Esophagus muscularis mucosa (tissue), 4 donors: ENCODE measurements around the gene FAM83F. TPM values are rescaled to one million over a fixed set of nuclear protein-coding genes. Genes with fewer than 3 reads are reported as not detected.

Experiments used
- DNase-seq: peaks from one replicate; pipeline ENCODE4 v3.0.0-alpha.2; 2017; ENCODE audit errors: extremely low spot score
- H3K27ac ChIP-seq, 4 donors: fragments of 200-600 bp; sonication (generic); replicated peaks in 1 of 4; 1 replicate in 3 of 4; 2 replicates in 1 of 4; pipeline ENCODE4 v1.5.1; 2016 to 2019; ENCODE audit warnings: mild to moderate bottlenecking in 1 of 4
- H3K27me3 ChIP-seq, 4 donors: fragments of 200-600 bp; sonication (generic); one replicate each; pipeline versions ENCODE4 v1.5.1 to v1.6.0; 2016 to 2019
- H3K36me3 ChIP-seq, 4 donors: fragments of 200-600 bp; sonication (generic); one replicate each; pipeline ENCODE4 v1.5.1; 2016 to 2019
- H3K4me1 ChIP-seq, 4 donors: fragments of 200-600 bp; sonication (generic); one replicate each; pipeline ENCODE4 v1.5.1; 2016 to 2019
- H3K4me3 ChIP-seq, 4 donors: fragments of 200-600 bp; sonication (generic); 1 replicate in 2 of 4; 2 replicates in 2 of 4; pipeline ENCODE4 v1.5.1; 2016 to 2019; ENCODE audit warnings: mild to moderate bottlenecking in 4 of 4, moderate library complexity in 1 of 4
- H3K9me3 ChIP-seq, 4 donors: fragments of 200-600 bp; sonication (generic); 1 replicate in 3 of 4; 2 replicates in 1 of 4; pipeline ENCODE4 v1.5.1; 2016 to 2019
- EP300 ChIP-seq: sonication (generic); formaldehyde crosslinking; IDR thresholded peaks from one replicate; pipeline ENCODE4 v1.6.1; 2017; ENCODE audit warnings: antibody characterized with exemption
- POLR2A ChIP-seq: fragments of 450-650 bp; IDR thresholded peaks from one replicate; pipeline ENCODE4 v1.6.1; 2017; ENCODE audit warnings: antibody characterized with exemption, moderate library complexity, mild to moderate bottlenecking, low read depth
- POLR2AphosphoS5 ChIP-seq, 2 donors: sonication (generic); formaldehyde crosslinking; IDR thresholded peaks; one replicate each; pipeline ENCODE4 v1.6.1; 2017; ENCODE audit warnings: antibody characterized with exemption in 2 of 2
- WGBS: methylation state at CpG from one replicate; pipeline ENCODE4 v1.1.5; 2018; 5-methylcytosine and 5-hydroxymethylcytosine counted together
- intact Hi-C: fragments of 100-400 bp; cut with DNase I; formaldehyde crosslinking; loops from one replicate; pipeline ENCODE4 v1.15.1; 2023
- total RNA-seq, 4 donors: library from RNA; depleted of rRNA; stranded (reverse); fragments of >200 nt; gene quantifications; one replicate each; pipeline versions ENCODE4 v1.1.0 to v1.2.1, GENCODE V29; 2016
- TF ChIP-seq, protein P1 (sequence below), 3 experiments: fragments of 200-600 bp in 2 of 3; fragments of 450-650 bp in 1 of 3; sonication (generic) in 2 of 3; IDR thresholded peaks; one replicate each; pipeline ENCODE4 v1.5.1; 2017 to 2019; ENCODE audit warnings: antibody characterized with exemption in 3 of 3, mild to moderate bottlenecking in 2 of 3, moderate library complexity in 1 of 3

The FAM83F gene
- total RNA-seq, 4 donors from 2014 or later = 0.19 to 0.66 (median 0.41) TPM

DNA sequence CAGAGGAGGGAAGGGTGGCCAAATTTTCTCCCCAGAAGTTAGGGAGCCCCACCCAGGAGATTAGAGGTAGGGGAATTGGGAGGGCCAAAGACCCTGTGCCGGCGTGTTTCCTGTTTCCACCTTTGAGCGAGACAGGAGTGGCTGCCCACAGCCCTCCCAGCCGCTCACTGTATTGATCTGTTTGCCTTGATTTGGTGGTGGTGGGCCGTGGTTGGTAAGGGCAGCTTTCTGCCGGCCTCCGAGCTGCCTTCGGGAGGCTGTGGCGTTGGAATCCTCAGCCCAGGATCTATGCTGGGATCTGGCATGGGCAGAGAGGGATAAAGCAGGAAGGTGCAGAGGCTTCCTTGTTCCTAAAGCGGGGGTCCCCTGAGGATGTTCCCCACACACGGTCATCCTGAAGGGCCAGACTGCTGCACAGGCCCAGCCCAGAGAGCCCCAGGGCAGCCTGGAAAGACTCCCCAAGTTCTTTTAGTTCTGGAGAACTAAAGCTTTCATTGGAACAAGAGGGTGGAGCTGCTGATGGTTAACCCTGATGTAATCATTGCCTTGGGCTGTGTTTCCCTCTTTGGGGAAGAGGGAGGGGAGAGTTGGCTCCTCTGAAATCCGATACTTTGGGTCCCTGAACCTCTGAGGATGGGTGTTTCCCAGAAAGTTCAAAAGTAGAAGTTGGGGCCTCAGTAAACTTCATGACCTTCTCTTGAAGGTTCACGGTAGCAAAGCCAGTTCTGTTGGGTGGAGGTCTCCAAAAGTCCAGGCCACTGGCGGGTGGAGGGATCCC lies 7.2 kb downstream of the FAM83F start:
- no peak for DNase-seq
- intact Hi-C loops = no loop called here
- Histone ChIP-seq H3K27me3 (peaks cover 0 to 39% (median 2%) of the 10 kb centered on the region in 4 donors), H3K4me3 (no peak overlapping the region), H3K36me3 (no peaks in the 10 kb centered on the region), H3K27ac (no peak overlapping the region), H3K9me3 (no peaks in the 10 kb centered on the region), H3K4me1 (peaks cover 8 to 20% (median 12%) of the 10 kb centered on the region in 4 donors)
- no peak for TF ChIP-seq POLR2AphosphoS5 (IDR thresholded peaks at IDR 0.05)
- TF ChIP-seq POLR2A = no peak
- TF ChIP-seq, protein P1, sequence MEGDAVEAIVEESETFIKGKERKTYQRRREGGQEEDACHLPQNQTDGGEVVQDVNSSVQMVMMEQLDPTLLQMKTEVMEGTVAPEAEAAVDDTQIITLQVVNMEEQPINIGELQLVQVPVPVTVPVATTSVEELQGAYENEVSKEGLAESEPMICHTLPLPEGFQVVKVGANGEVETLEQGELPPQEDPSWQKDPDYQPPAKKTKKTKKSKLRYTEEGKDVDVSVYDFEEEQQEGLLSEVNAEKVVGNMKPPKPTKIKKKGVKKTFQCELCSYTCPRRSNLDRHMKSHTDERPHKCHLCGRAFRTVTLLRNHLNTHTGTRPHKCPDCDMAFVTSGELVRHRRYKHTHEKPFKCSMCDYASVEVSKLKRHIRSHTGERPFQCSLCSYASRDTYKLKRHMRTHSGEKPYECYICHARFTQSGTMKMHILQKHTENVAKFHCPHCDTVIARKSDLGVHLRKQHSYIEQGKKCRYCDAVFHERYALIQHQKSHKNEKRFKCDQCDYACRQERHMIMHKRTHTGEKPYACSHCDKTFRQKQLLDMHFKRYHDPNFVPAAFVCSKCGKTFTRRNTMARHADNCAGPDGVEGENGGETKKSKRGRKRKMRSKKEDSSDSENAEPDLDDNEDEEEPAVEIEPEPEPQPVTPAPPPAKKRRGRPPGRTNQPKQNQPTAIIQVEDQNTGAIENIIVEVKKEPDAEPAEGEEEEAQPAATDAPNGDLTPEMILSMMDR (IDR thresholded peaks at IDR 0.05) = no peak
- no peak for TF ChIP-seq EP300
- 76% methylated on average over 14 of the region's 14 CpGs for WGBS

DNA sequence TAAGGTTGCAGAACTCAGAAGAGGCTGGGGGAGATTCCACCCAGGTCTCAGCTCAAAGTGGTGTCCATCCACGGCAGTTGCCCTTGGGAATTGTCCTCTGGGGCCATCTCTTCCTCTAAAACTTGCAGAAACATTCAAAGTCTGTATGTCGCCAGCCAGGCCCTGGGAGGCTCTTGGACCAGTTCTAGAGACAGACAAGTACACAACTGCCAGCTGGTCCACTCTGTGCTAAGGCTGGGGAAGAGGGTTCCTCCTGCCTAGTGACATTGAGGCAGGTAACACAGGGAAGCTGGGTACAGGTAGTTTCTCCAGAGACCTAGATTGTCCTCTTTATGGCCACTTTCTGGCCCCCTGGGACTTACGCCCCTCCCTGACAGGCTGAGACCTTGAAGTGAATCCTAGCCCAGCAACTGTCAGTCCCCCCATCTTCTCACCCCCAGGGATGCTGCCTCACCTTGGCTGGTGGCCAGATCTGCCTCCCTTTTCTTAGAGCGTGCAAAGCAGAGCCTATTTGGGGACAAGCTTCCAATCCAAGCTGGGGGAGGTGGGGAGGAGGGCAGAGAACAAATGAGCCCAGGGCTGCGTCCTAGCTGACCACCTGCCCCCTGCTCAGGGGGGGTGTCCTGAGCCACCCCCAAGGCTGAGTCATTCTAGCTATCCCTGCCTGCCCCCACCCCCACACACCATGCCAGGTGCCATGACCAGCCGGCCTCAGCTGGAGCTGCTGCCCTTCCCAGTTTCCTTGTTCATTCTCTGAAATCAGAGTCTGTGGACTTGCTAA lies 8.4 kb downstream of the FAM83F start:
- WGBS = 88% methylated on average over 1 of the region's 6 CpGs
- Histone ChIP-seq H3K27me3 (peaks cover 0 to 33% (median 0%) of the 10 kb centered on the region in 4 donors), H3K27ac (no peak overlapping the region), H3K9me3 (no peaks in the 10 kb centered on the region), H3K4me1 (peaks cover under 1 to 9% (median 6%) of the 10 kb centered on the region in 4 donors), H3K36me3 (no peaks in the 10 kb centered on the region), H3K4me3 (no peak overlapping the region)
- intact Hi-C loops = no loop called here
- DNase-seq = no peak
- TF ChIP-seq EP300 = no peak
- no peak for TF ChIP-seq POLR2AphosphoS5 (IDR thresholded peaks at IDR 0.05)
- TF ChIP-seq POLR2A = no peak

DNA sequence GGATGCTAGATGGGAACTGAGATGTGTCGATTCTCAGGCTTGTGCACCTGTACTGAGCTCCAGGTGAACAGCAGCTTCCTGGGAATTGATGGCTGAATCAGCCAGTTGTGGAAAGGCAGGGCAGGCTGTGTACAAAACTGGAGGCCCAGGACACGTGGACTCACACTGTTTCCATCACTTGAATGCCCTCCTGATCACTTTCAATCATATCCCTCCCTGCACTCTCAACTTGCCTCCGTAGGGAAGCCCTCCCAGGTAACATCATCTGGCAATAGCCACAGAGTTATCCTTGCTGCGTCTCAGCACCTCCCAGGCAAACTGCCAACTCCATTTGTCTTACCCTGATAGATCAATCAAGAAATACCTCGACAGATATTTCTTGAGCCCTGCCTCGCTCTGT lies 10.1 kb downstream of the FAM83F start:
- H3K27me3 ChIP-seq = peaks cover 0 to 42% (median 0%) of the 10 kb centered on the region in 4 donors
- peaks cover 0 to 4% (median 2%) of the 10 kb centered on the region in 4 donors for H3K4me1 ChIP-seq
- intact Hi-C loops = no loop called here
- no peaks in the 10 kb centered on the region for H3K9me3 ChIP-seq
- 70% methylated on average over 6 of the region's 6 CpGs for WGBS
- no peak overlapping the region for H3K27ac ChIP-seq
- TF ChIP-seq POLR2A = no peak
- TF ChIP-seq EP300 = no peak
- TF ChIP-seq, protein P1 (IDR thresholded peaks at IDR 0.05) = no peak
- no peak for TF ChIP-seq POLR2AphosphoS5 (IDR thresholded peaks at IDR 0.05)
- H3K36me3 ChIP-seq = no peaks in the 10 kb centered on the region
- DNase-seq = no peak
- H3K4me3 ChIP-seq = no peak overlapping the region

DNA sequence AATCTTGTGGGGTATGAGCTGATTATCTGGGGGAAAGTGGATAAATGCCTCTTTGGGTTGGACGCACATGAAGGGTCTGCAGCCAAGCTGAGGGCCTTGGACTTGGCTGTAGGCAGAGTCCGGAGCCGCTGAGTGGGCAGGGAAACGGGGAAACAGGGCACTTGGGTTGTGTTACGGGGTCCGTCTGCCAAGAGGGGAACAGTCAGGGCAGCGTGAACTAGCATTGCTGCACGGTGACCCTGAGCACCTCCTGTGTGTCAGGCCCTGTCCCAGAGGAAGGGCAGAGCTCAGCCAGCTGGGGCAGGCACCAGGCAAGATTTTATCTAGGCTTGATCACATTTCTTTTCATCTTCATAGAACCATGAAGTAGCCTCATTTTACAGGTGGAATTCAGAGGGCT lies 11.9 kb downstream of the FAM83F start:
- H3K4me3 ChIP-seq = no peak overlapping the region
- peaks cover 0 to 8% (median 1%) of the 10 kb centered on the region in 4 donors for H3K4me1 ChIP-seq
- WGBS = 77% methylated on average over 8 of the region's 8 CpGs
- TF ChIP-seq POLR2A = no peak
- TF ChIP-seq EP300 = no peak
- TF ChIP-seq, protein P1 (IDR thresholded peaks at IDR 0.05) = no peak
- TF ChIP-seq POLR2AphosphoS5 (IDR thresholded peaks at IDR 0.05) = no peak
- no peaks in the 10 kb centered on the region for H3K36me3 ChIP-seq
- intact Hi-C loops = no loop called here
- H3K9me3 ChIP-seq = no peaks in the 10 kb centered on the region
- H3K27me3 ChIP-seq = peaks cover 0 to 60% (median 0%) of the 10 kb centered on the region in 4 donors
- DNase-seq = no peak
- no peak overlapping the region for H3K27ac ChIP-seq
